A673 (cell line): ENCODE results near the gene LSM4. TPM values are rescaled to one million over a fixed set of nuclear protein-coding genes. Genes with fewer than 3 reads are reported as not detected.

Source experiments
- BruUV-seq: library from RNA; stranded (reverse); fragments of 400-500 nt; replicated peaks from 2 replicates; lab custom pipeline; 2021; lab: Mats Ljungman, UMichigan
- CTCF ChIA-PET: fragments of 300-600 bp; sonication (Branson Sonifier 250); formaldehyde crosslinking; loops from one replicate; lab custom pipeline; 2022; ENCODE audit warnings: antibody characterized with exemption; lab: Charles Lee
- POLR2A ChIA-PET: fragments of 300-600 bp; sonication (Branson Sonifier 250); formaldehyde crosslinking; loops from one replicate; lab custom pipeline; 2022; ENCODE audit warnings: antibody characterized with exemption; ENCODE audit not compliant: low non-redundant PET; lab: Charles Lee
- DNase-seq: peaks from one replicate; pipeline ENCODE4 v3.0.0-alpha.2; 2015; ENCODE audit warnings: low spot score
- H3K27ac ChIP-seq: fragments of 200-600 bp; sonication (generic); 2 replicates; pipeline ENCODE4 v1.5.1; 2016; ENCODE audit warnings: mixed run types, low read depth, mild to moderate bottlenecking, mixed read lengths, antibody characterized with exemption, low read length; ENCODE audit not compliant: poor library complexity, severe bottlenecking
- H3K27me3 ChIP-seq: fragments of 200-600 bp; sonication (generic); replicated peaks from 2 replicates; pipeline ENCODE4 v1.6.1; 2017; ENCODE audit warnings: mixed run types, low read depth, mild to moderate bottlenecking, mixed read lengths, antibody characterized with exemption, low read length; ENCODE audit not compliant: insufficient read depth, poor library complexity
- H3K36me3 ChIP-seq: fragments of 200-600 bp; sonication (generic); 2 replicates; pipeline ENCODE4 v1.6.1; 2016; ENCODE audit warnings: mixed run types, mild to moderate bottlenecking, mixed read lengths, antibody characterized with exemption, low read length; ENCODE audit not compliant: insufficient read depth, poor library complexity, severe bottlenecking
- H3K4me1 ChIP-seq: fragments of 200-600 bp; sonication (generic); 2 replicates; pipeline ENCODE4 v1.6.1; 2017; ENCODE audit warnings: mixed run types, mild to moderate bottlenecking, mixed read lengths, antibody characterized with exemption, low read length; ENCODE audit not compliant: insufficient read depth, poor library complexity, severe bottlenecking
- H3K4me3 ChIP-seq: fragments of 200-600 bp; sonication (generic); 2 replicates; pipeline ENCODE4 v1.5.1; 2016; ENCODE audit warnings: low read depth, mixed run types, mild to moderate bottlenecking, mixed read lengths, low read length; ENCODE audit not compliant: poor library complexity, severe bottlenecking
- H3K9me3 ChIP-seq: fragments of 200-600 bp; sonication (generic); 2 replicates; pipeline ENCODE4 v1.6.1; 2016; ENCODE audit warnings: mixed run types, low read depth, mild to moderate bottlenecking, mixed read lengths, antibody characterized with exemption, low read length; ENCODE audit not compliant: poor library complexity, severe bottlenecking
- CTCF ChIP-seq: fragments of 300-800, 200-600 bp; sonication (generic); conservative IDR thresholded peaks from 2 replicates; pipeline ENCODE4 v1.5.1; 2017; ENCODE audit warnings: low read depth, mild to moderate bottlenecking, antibody characterized with exemption, low read length, moderate library complexity, mixed read lengths
- EZH2 ChIP-seq: fragments of 200-600 bp; sonication (generic); IDR thresholded peaks from 2 replicates; pipeline ENCODE4 v1.6.1; 2017; ENCODE audit warnings: borderline replicate concordance, low read depth, mild to moderate bottlenecking, mixed read lengths, antibody characterized with exemption, low read length; ENCODE audit not compliant: poor library complexity, severe bottlenecking
- intact Hi-C: fragments of 100-400 bp; cut with micrococcal nuclease; formaldehyde crosslinking; loops from one replicate; pipeline ENCODE4 v1.10.0; 2022; ENCODE audit not compliant: unreplicated experiment
- total RNA-seq: library from RNA; stranded (reverse); gene quantifications from 2 replicates; pipeline ENCODE4 v1.2.3, GENCODE V29; 2021

Gene LSM4
- total RNA-seq, 1 experiment from 2014 or later = 252 TPM

- POLR2A ChIA-PET = no interaction called here
These were observed 28.4 kb downstream of the LSM4 start for GRCh38 chr19:18294467-18294864.

GRCh38 chr19:18293642-18294466, 29.0 kb downstream of the LSM4 start:
- ChIA-PET CTCF (interaction anchor here (2.4 kb wide), 1 partner anchor 14 kb away, joined by 16 read pairs; no protein-coding TSS in a partner anchor), POLR2A (interaction anchor here (0.7 kb wide), 1 partner anchor 243 kb away, joined by 3 read pairs; no protein-coding TSS in a partner anchor)
- no peaks in the 10 kb centered on the region for H3K36me3 ChIP-seq
- intact Hi-C loops = loop anchor here (1.0 kb wide), 1 partner anchor 29 kb away; the partner anchor contains the start of gene LSM4
- no peaks in the 10 kb centered on the region for H3K9me3 ChIP-seq
- TF ChIP-seq EZH2 (no peak), CTCF (no peak)
- BruUV-seq = no TSS peak
- H3K27ac ChIP-seq = peak overlapping the region; percentile 98
- H3K27me3 ChIP-seq = no peaks in the 10 kb centered on the region
- peaks cover 27% of the 10 kb centered on the region for H3K4me1 ChIP-seq
- DNase-seq = no peak
- no peak overlapping the region for H3K4me3 ChIP-seq

More at GRCh38 chr19:18294467-18294864, 28.4 kb downstream of the LSM4 start:
- no peaks in the 10 kb centered on the region for H3K36me3 ChIP-seq
- intact Hi-C loops = no loop called here
- H3K4me1 ChIP-seq = peaks cover 27% of the 10 kb centered on the region
- DNase-seq = no peak
- no peak overlapping the region for H3K4me3 ChIP-seq
- no TSS peak for BruUV-seq
- no peaks in the 10 kb centered on the region for H3K9me3 ChIP-seq
- no peaks in the 10 kb centered on the region for H3K27me3 ChIP-seq
- TF ChIP-seq EZH2 = no peak
- no peak for TF ChIP-seq CTCF
- no peak overlapping the region for H3K27ac ChIP-seq
- CTCF ChIA-PET = no interaction called here

DNA sequence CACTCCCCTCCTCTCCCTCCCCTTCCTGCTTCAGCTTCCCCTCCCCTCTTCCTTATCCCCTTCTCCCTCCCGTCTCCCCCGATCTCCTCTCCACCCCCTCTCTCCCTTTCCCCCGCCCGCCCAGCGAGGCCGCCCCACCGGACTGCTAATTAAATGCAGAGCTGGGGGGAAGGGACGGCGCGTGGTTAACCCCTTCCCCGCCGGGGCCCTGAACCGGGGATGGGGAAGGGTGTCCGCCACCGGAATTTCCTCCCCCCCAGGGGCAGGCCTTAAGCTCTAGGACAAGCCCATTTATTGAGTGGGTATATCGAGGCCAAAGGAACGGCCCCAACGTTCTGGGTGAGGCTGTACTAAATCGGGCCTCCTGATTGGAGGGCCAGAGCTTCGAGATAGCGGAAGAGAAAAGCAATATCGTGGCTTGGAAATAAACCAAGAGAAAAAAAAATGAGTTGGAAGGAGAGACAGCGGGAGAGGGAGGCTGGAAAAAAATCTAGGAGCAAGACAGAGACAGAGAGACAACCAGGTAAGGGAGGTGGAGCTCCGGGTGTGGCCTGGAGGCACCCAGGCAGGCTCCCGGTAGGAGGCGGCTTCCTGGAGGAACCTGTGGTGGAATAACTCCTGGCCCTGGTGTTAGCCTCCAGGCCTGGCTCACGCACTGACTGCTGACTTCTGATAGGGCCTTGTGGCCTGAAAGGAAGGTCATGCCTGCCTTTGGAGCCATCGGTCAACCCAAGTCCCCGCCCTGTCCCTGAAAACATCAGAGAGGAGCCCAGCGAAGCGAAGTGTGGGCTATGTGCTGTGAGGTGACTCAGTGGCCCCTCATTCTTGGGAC, 29.9 kb downstream of the LSM4 start:
- peaks cover 32% of the 10 kb centered on the region for H3K4me1 ChIP-seq
- no peaks in the 10 kb centered on the region for H3K36me3 ChIP-seq
- TF ChIP-seq EZH2 (no peak), CTCF (no peak)
- intact Hi-C loops = loop anchor here (1.0 kb wide), 1 partner anchor 30 kb away; the partner anchor contains the start of gene LSM4
- POLR2A ChIA-PET = interaction anchor here (0.5 to 2.1 kb wide), 4 partner anchors 12 to 242 kb away, joined by 3 to 88 read pairs (median 5); partner anchors contain the start of gene JUND
- H3K27ac ChIP-seq = peak overlapping the region; percentile 98
- peak; percentile 94 for DNase-seq
- BruUV-seq = no TSS peak
- peak overlapping the region; percentile 64 for H3K4me3 ChIP-seq
- no peaks in the 10 kb centered on the region for H3K27me3 ChIP-seq
- H3K9me3 ChIP-seq = no peaks in the 10 kb centered on the region
- CTCF ChIA-PET = interaction anchor here (0.6 to 2.4 kb wide), 4 partner anchors 13 to 84 kb away, joined by 5 to 16 read pairs (median 6); no protein-coding TSS in a partner anchor
